Measurements from ENCODE around the gene LRRTM4.

LRRTM4 gene

DNA sequence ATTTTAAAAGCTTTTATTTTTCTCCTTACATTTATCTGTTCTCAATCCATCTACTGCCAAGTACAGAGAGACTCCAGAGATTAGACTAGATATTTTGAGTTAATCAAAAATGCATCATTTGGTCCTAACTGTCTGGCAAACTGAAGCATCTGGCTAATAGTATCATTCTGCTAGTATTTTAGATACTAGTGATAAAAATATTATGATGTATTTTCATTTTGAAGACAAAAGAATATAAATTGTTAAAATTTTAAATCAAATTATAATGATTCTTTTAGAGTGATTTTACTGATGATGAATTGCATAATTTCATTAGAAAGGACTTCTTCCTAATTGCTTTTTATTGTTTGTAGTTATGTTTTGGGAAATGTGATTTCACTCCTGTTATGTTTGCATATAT lies 584.0 kb downstream of the LRRTM4 start:
- Histone ChIP-seq H3K4me3 (ENCODE audit: low read length) (no peak overlapping the region), H3K4me2 (ENCODE audit: low read length) (no peak overlapping the region), H3K9ac (ENCODE audit: low read depth, low read length) (no peak overlapping the region), H3K4me1 (ENCODE audit: control insufficient read depth, insufficient read depth, low read length) (no peaks in the 10 kb centered on the region), H3K36me3 (ENCODE audit: insufficient read depth, low read length) (no peaks in the 10 kb centered on the region), H3K9me3 (replicated peaks; ENCODE audit: low read length) (no peaks in the 10 kb centered on the region), H3K27me3 (ENCODE audit: control insufficient read depth, insufficient read depth, low read length) (no peaks in the 10 kb centered on the region)

DNA sequence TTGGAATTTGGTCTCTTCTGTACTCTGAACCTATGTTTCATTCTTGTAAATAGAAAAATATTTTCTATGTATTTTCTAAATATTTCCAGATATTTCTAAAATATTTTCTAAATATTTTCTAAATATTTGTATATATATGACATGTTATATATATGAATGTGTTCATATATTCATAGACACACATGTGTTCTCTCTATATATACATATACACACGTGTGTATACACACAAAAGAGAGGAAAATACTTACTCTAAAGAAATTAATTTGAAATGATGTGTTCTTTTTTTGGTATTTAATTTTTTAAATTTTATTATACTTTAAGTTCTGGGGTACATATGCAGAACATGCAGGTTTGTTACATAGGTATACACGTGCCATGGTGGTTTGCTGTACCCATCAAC lies 589.6 kb downstream of the LRRTM4 start:
- Histone ChIP-seq H3K9me3 (replicated peaks; ENCODE audit: low read length) (no peaks in the 10 kb centered on the region), H3K9ac (ENCODE audit: low read depth, low read length) (no peak overlapping the region), H3K27me3 (ENCODE audit: control insufficient read depth, insufficient read depth, low read length) (no peaks in the 10 kb centered on the region), H3K36me3 (ENCODE audit: insufficient read depth, low read length) (no peaks in the 10 kb centered on the region), H3K4me1 (ENCODE audit: control insufficient read depth, insufficient read depth, low read length) (no peaks in the 10 kb centered on the region), H3K4me3 (ENCODE audit: low read length) (no peak overlapping the region), H3K4me2 (ENCODE audit: low read length) (no peak overlapping the region)

DNA sequence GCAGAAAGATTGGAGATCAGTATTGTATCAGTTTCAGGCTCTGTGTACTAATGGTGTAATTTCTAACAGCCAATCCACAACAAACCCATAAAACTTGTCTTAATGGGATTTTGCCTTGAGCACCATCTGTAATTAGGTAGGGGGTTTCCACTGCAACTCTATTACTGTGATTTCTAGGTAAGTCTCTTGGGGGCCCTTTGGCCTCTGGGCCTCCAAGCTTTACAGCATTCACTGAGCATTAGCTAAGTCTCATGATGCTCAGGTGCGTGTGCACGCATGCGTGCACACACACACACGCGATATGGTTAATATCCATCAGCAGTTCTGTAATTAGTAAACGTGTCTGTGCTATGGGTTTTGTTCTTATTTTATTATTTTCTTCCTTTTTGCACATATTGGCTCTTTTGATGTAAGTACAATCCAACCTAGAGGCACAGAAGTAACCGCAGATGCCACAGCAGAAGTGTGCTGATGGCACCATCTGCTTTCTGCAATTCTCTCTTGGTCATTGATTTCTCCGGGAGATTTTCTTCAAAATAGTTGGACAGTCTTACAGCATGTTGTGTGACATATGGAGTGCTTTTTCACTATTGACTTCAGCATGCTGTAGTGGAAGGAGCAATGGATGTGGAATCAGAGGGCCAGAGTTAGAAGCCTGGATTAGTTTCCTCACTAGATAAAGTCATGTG lies 592.0 kb downstream of the LRRTM4 start:
- H3K4me2 ChIP-seq (ENCODE audit: low read length): no peak overlapping the region

GRCh38 chr2:76928026-76928425 lies 594.1 kb downstream of the LRRTM4 start:
- H3K36me3 ChIP-seq (ENCODE audit: insufficient read depth, low read length): no peaks in the 10 kb centered on the region
- H3K4me1 ChIP-seq (ENCODE audit: control insufficient read depth, insufficient read depth, low read length): no peaks in the 10 kb centered on the region
- no peak overlapping the region for H3K9ac ChIP-seq (ENCODE audit: low read depth, low read length)
- H3K4me3 ChIP-seq (ENCODE audit: low read length): no peak overlapping the region
- H3K27me3 ChIP-seq (ENCODE audit: control insufficient read depth, insufficient read depth, low read length): no peaks in the 10 kb centered on the region
- H3K4me2 ChIP-seq (ENCODE audit: low read length): no peak overlapping the region
- H3K9me3 ChIP-seq (replicated peaks; ENCODE audit: low read length): no peaks in the 10 kb centered on the region

More for the DNA sequence above, 592.0 kb downstream of the LRRTM4 start:
- H3K4me1 ChIP-seq (ENCODE audit: control insufficient read depth, insufficient read depth, low read length): no peaks in the 10 kb centered on the region
- H3K9ac ChIP-seq (ENCODE audit: low read depth, low read length): no peak overlapping the region
- H3K4me3 ChIP-seq (ENCODE audit: low read length): no peak overlapping the region
- no peaks in the 10 kb centered on the region for H3K9me3 ChIP-seq (replicated peaks; ENCODE audit: low read length)
- H3K36me3 ChIP-seq (ENCODE audit: insufficient read depth, low read length): no peaks in the 10 kb centered on the region
- H3K27me3 ChIP-seq (ENCODE audit: control insufficient read depth, insufficient read depth, low read length): no peaks in the 10 kb centered on the region

DNA sequence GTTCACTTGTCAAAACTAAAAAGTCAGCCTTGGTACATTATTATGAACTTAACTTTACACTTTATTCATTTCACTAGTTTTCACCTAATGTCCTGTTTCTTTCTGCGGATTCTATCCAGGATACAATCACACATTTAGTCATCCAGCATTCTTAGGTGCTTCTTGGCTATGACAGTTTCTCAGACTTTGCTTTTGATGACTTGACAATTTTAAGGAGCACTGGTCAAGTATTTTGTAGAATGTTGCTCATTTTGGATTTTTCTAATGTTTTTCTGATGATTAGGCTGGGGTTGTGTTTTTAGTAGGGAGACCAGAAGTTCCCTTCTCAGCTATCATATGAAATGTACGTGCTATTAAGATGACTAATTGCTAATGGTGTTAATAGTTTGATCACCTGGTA lies 601.2 kb downstream of the LRRTM4 start:
- Histone ChIP-seq H3K9me3 (replicated peaks; ENCODE audit: low read length) (no peaks in the 10 kb centered on the region), H3K4me1 (ENCODE audit: control insufficient read depth, insufficient read depth, low read length) (no peaks in the 10 kb centered on the region), H3K27me3 (ENCODE audit: control insufficient read depth, insufficient read depth, low read length) (no peaks in the 10 kb centered on the region), H3K4me2 (ENCODE audit: low read length) (no peak overlapping the region), H3K4me3 (ENCODE audit: low read length) (no peak overlapping the region), H3K9ac (ENCODE audit: low read depth, low read length) (no peak overlapping the region), H3K36me3 (ENCODE audit: insufficient read depth, low read length) (no peaks in the 10 kb centered on the region)

- no peaks in the 10 kb centered on the region for H3K36me3 ChIP-seq (ENCODE audit: insufficient read depth, low read length)
- H3K4me2 ChIP-seq (ENCODE audit: low read length): no peak overlapping the region
- no peaks in the 10 kb centered on the region for H3K9me3 ChIP-seq (replicated peaks; ENCODE audit: low read length)
- H3K27me3 ChIP-seq (ENCODE audit: control insufficient read depth, insufficient read depth, low read length): no peaks in the 10 kb centered on the region
- no peak overlapping the region for H3K9ac ChIP-seq (ENCODE audit: low read depth, low read length)
- no peaks in the 10 kb centered on the region for H3K4me1 ChIP-seq (ENCODE audit: control insufficient read depth, insufficient read depth, low read length)
- H3K4me3 ChIP-seq (ENCODE audit: low read length): no peak overlapping the region
These were observed 626.7 kb downstream of the LRRTM4 start for GRCh38 chr2:76895469-76895868.

DNA sequence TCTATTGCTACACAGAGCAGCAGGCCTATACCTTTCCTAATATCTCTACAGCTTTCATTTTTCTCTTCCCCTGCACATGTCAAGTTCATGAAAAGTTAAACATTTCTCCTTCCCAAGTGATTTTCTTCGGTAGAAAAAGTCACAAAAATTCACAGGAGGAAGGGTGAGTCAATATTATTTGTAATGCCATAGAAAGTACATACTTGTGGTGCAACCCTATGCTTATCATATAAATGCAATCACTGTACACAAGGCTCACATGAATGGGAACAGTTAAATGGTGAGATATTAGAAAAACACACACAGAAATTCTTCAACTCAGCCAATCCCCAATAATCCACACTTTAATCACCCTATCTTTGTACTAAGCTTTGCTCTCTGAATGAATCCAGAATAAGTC lies 651.6 kb downstream of the LRRTM4 start:
- Histone ChIP-seq H3K36me3 (ENCODE audit: insufficient read depth, low read length) (no peaks in the 10 kb centered on the region), H3K4me3 (ENCODE audit: low read length) (peak overlapping the region; percentile 8), H3K27me3 (ENCODE audit: control insufficient read depth, insufficient read depth, low read length) (no peaks in the 10 kb centered on the region), H3K9ac (ENCODE audit: low read depth, low read length) (peak overlapping the region; percentile 64), H3K9me3 (replicated peaks; ENCODE audit: low read length) (no peaks in the 10 kb centered on the region), H3K4me2 (ENCODE audit: low read length) (peak overlapping the region; percentile 55), H3K4me1 (ENCODE audit: control insufficient read depth, insufficient read depth, low read length) (peaks cover 38% of the 10 kb centered on the region)

DNA sequence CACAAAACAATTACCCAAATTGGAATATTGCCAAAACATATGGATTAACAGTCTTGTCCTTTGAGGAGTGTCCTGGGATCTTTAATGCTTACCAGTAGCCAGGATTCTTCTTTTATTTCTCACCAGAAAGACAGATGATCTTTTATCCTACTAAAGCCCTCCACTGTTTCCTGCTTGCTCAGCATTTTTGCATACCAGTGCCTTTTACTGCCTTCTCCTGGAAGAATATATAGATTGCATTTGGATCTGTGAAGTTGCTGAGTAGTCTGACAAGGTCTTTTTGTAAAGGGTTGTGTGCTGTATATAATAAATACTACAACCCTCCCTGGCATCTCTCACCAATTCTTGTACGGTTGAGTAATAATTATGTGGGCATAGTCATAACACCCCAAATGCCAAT lies 652.2 kb downstream of the LRRTM4 start:
- peak overlapping the region; percentile 64 for H3K9ac ChIP-seq (ENCODE audit: low read depth, low read length)
- no peaks in the 10 kb centered on the region for H3K27me3 ChIP-seq (ENCODE audit: control insufficient read depth, insufficient read depth, low read length)
- H3K4me1 ChIP-seq (ENCODE audit: control insufficient read depth, insufficient read depth, low read length): peaks cover 38% of the 10 kb centered on the region
- H3K9me3 ChIP-seq (replicated peaks; ENCODE audit: low read length): no peaks in the 10 kb centered on the region
- peak overlapping the region; percentile 55 for H3K4me2 ChIP-seq (ENCODE audit: low read length)
- H3K4me3 ChIP-seq (ENCODE audit: low read length): peak overlapping the region; percentile 8
- H3K36me3 ChIP-seq (ENCODE audit: insufficient read depth, low read length): no peaks in the 10 kb centered on the region

DNA sequence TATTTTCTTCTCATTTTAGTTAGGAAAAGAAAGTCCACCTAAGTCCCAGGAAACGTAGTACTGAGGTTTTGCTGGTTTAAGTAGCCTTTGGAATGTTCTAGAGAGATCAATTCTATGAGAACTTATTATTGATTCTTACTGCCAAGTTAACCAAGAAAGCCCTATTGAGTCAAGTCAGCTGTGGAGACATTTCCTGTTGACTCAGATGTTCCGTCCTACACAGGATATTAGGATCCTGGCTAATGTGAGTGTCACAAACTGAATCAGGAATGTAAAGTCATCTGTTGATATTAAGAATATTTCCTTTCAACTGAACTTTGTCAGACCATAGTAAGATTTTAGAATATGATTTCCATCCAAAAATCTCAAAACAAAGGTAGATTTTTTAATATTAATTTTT lies 654.3 kb downstream of the LRRTM4 start:
- Histone ChIP-seq H3K4me3 (ENCODE audit: low read length) (peak overlapping the region; percentile 15), H3K4me2 (ENCODE audit: low read length) (peak overlapping the region; percentile 47)

GRCh38 chr2:76866464-76866863 lies 655.7 kb downstream of the LRRTM4 start:
- no peaks in the 10 kb centered on the region for H3K36me3 ChIP-seq (ENCODE audit: insufficient read depth, low read length)
- peaks cover 38% of the 10 kb centered on the region for H3K4me1 ChIP-seq (ENCODE audit: control insufficient read depth, insufficient read depth, low read length)
- H3K9ac ChIP-seq (ENCODE audit: low read depth, low read length): no peak overlapping the region
- no peak overlapping the region for H3K4me3 ChIP-seq (ENCODE audit: low read length)
- no peak overlapping the region for H3K4me2 ChIP-seq (ENCODE audit: low read length)
- H3K27me3 ChIP-seq (ENCODE audit: control insufficient read depth, insufficient read depth, low read length): no peaks in the 10 kb centered on the region
- no peaks in the 10 kb centered on the region for H3K9me3 ChIP-seq (replicated peaks; ENCODE audit: low read length)

More for the DNA sequence above, 654.3 kb downstream of the LRRTM4 start:
- H3K9me3 ChIP-seq (replicated peaks; ENCODE audit: low read length): no peaks in the 10 kb centered on the region
- H3K36me3 ChIP-seq (ENCODE audit: insufficient read depth, low read length): no peaks in the 10 kb centered on the region
- H3K27me3 ChIP-seq (ENCODE audit: control insufficient read depth, insufficient read depth, low read length): no peaks in the 10 kb centered on the region
- H3K9ac ChIP-seq (ENCODE audit: low read depth, low read length): peak overlapping the region; percentile 42
- H3K4me1 ChIP-seq (ENCODE audit: control insufficient read depth, insufficient read depth, low read length): peaks cover 38% of the 10 kb centered on the region

DNA sequence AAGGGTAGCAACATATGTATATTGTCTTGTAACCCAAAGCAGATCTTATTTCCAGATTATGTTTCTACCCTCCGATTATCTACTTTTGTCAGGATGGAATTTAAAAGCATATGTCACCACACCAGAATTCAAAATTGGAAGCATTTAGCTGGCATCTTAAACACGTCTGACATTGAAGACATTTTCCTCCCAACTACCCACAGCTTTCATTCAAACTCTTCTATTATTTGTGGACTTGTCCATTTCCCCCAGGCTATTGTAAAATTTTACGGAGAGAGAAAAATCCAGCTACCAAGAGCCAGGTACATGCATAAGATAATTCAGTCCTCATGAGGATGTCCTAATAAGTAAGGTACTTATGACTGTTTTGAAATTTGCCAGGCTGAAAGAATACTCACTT lies 659.3 kb downstream of the LRRTM4 start:
- Histone ChIP-seq H3K4me3 (ENCODE audit: low read length) (no peak overlapping the region), H3K9ac (ENCODE audit: low read depth, low read length) (no peak overlapping the region), H3K36me3 (ENCODE audit: insufficient read depth, low read length) (no peaks in the 10 kb centered on the region), H3K9me3 (replicated peaks; ENCODE audit: low read length) (no peaks in the 10 kb centered on the region), H3K4me1 (ENCODE audit: control insufficient read depth, insufficient read depth, low read length) (peaks cover 8% of the 10 kb centered on the region), H3K27me3 (ENCODE audit: control insufficient read depth, insufficient read depth, low read length) (no peaks in the 10 kb centered on the region), H3K4me2 (ENCODE audit: low read length) (no peak overlapping the region)

DNA sequence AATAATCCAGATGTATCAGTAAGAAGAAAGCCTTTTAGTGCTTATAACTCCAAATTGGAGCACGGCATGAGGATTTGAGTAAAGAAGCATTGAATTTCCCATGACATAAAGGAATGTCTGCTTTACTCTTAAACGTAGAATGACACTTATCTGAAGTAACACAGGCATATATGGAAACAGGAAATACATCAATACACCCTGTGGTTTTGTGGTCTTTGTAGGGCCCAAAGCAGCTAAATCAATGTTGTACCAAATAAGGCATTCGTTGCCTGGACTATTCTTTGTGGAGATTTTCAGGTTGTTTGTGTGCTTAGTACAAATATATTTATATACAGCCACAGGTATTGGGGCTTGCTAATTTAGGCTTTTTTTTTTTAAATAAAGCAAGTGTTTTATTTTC lies 660.5 kb downstream of the LRRTM4 start:
- H3K4me3 ChIP-seq (ENCODE audit: low read length): no peak overlapping the region

More for the DNA sequence above, 660.5 kb downstream of the LRRTM4 start:
- Histone ChIP-seq H3K36me3 (ENCODE audit: insufficient read depth, low read length) (no peaks in the 10 kb centered on the region), H3K4me1 (ENCODE audit: control insufficient read depth, insufficient read depth, low read length) (no peaks in the 10 kb centered on the region), H3K4me2 (ENCODE audit: low read length) (no peak overlapping the region), H3K9ac (ENCODE audit: low read depth, low read length) (no peak overlapping the region), H3K27me3 (ENCODE audit: control insufficient read depth, insufficient read depth, low read length) (no peaks in the 10 kb centered on the region), H3K9me3 (replicated peaks; ENCODE audit: low read length) (no peaks in the 10 kb centered on the region)

All from skeletal muscle satellite cell (primary cell).